Duodenal mucosa (tissue), 2 donors: ENCODE data around the gene ABCC4.

Source experiments
- H3K27ac ChIP-seq: one replicate; pipeline ENCODE4 v1.7.0; 2013; ENCODE audit warnings: low read depth, low read length
- H3K27me3 ChIP-seq, 2 donors: one replicate each; pipeline ENCODE4 v1.7.0; 2013; ENCODE audit warnings: low read length in 2 of 2, control low read depth in 1 of 2; ENCODE audit not compliant: insufficient read depth in 2 of 2, control insufficient read depth in 1 of 2
- H3K36me3 ChIP-seq, 2 donors: one replicate each; pipeline ENCODE4 v1.7.0; 2013; ENCODE audit warnings: low read length in 2 of 2, control low read depth in 1 of 2; ENCODE audit not compliant: insufficient read depth in 2 of 2, control insufficient read depth in 1 of 2
- H3K4me1 ChIP-seq, 2 donors: one replicate each; pipeline ENCODE4 v1.7.0; 2013; ENCODE audit warnings: low read length in 2 of 2, control low read depth in 1 of 2; ENCODE audit not compliant: insufficient read depth in 2 of 2, control insufficient read depth in 1 of 2
- H3K4me3 ChIP-seq, 2 donors: one replicate each; pipeline ENCODE4 v1.7.0; 2013; ENCODE audit warnings: low read length in 2 of 2, low read depth in 1 of 2
- H3K9ac ChIP-seq, 2 donors: one replicate each; pipeline ENCODE4 v1.7.0; 2013; ENCODE audit warnings: low read length in 2 of 2, low read depth in 1 of 2
- H3K9me3 ChIP-seq, 2 donors: one replicate each; pipeline ENCODE4 v1.7.0; 2013; ENCODE audit warnings: low read length in 2 of 2, control low read depth in 1 of 2; ENCODE audit not compliant: control insufficient read depth in 1 of 2

ABCC4 gene

GRCh38 chr13:95248953-95249352 lies 52.3 kb downstream of the ABCC4 start:
- no peaks in the 10 kb centered on the region for H3K9me3 ChIP-seq
- H3K9ac ChIP-seq: no peak overlapping the region
- peaks cover 19 to 20% of the 10 kb centered on the region in 2 donors for H3K4me1 ChIP-seq
- H3K27ac ChIP-seq: no peak overlapping the region
- H3K36me3 ChIP-seq: no peaks in the 10 kb centered on the region
- no peaks in the 10 kb centered on the region for H3K27me3 ChIP-seq
- H3K4me3 ChIP-seq: no peak overlapping the region

- no peak overlapping the region for H3K27ac ChIP-seq
- no peak overlapping the region for H3K4me3 ChIP-seq
- H3K36me3 ChIP-seq: no peaks in the 10 kb centered on the region
- H3K9ac ChIP-seq: no peak overlapping the region
- H3K27me3 ChIP-seq: no peaks in the 10 kb centered on the region
- peaks cover 19 to 20% of the 10 kb centered on the region in 2 donors for H3K4me1 ChIP-seq
- no peaks in the 10 kb centered on the region for H3K9me3 ChIP-seq
These were observed 53.4 kb downstream of the ABCC4 start for GRCh38 chr13:95247852-95248251.

DNA sequence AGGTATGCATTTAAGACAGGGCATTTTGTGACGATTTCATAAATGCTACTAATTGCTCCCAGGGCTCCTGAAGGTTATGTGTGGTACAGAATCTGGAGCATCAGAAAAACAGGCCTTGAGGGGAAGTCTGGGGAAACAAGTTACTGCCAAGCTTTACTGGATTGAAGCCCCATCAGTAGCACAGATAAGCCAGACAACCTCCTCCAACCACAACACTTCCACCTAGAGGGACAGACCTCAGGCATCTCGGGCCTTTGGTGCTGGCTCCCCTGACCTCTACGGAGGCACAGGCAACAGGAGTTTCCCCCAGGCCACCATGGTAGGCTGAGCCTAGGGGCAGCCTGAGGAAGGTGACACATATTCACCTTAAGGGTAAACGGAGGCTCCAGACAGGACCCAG lies 54.1 kb downstream of the ABCC4 start:
- H3K4me3 ChIP-seq: no peak overlapping the region
- no peak overlapping the region for H3K9ac ChIP-seq
- H3K36me3 ChIP-seq: no peaks in the 10 kb centered on the region
- H3K4me1 ChIP-seq: peaks cover 19 to 20% of the 10 kb centered on the region in 2 donors
- H3K27me3 ChIP-seq: no peaks in the 10 kb centered on the region
- H3K9me3 ChIP-seq: no peaks in the 10 kb centered on the region
- H3K27ac ChIP-seq: no peak overlapping the region

- peaks cover 19 to 23% of the 10 kb centered on the region in 2 donors for H3K4me1 ChIP-seq
These were observed 54.8 kb downstream of the ABCC4 start for GRCh38 chr13:95246292-95247082.

DNA sequence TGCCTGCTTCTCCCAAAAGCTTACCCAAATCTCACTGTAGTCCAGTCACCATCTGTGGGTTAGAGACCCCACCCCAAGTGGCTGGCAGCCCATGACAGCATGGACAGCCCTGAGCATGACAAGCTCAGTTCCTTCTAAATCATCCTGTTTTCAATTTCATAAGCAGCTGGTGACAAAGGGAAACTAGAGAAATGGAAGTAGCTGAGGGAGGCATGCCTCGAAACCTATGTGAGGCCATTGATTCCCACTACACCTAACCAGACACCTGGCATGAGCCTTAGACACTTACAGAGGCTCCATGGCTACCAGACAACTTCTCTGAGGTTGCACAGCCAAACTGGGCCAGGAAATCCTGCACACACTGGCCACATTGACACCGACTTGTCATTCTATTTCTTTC lies 56.2 kb downstream of the ABCC4 start:
- Histone ChIP-seq H3K27me3 (no peaks in the 10 kb centered on the region), H3K27ac (no peak overlapping the region), H3K9ac (no peak overlapping the region), H3K9me3 (no peaks in the 10 kb centered on the region), H3K36me3 (no peaks in the 10 kb centered on the region), H3K4me1 (peaks cover 14 to 25% of the 10 kb centered on the region in 2 donors), H3K4me3 (no peak overlapping the region)

More at GRCh38 chr13:95246292-95247082, 54.8 kb downstream of the ABCC4 start:
- Histone ChIP-seq H3K9ac (no peak overlapping the region), H3K27ac (no peak overlapping the region), H3K9me3 (no peaks in the 10 kb centered on the region), H3K4me3 (no peak overlapping the region), H3K36me3 (no peaks in the 10 kb centered on the region), H3K27me3 (no peaks in the 10 kb centered on the region)

DNA sequence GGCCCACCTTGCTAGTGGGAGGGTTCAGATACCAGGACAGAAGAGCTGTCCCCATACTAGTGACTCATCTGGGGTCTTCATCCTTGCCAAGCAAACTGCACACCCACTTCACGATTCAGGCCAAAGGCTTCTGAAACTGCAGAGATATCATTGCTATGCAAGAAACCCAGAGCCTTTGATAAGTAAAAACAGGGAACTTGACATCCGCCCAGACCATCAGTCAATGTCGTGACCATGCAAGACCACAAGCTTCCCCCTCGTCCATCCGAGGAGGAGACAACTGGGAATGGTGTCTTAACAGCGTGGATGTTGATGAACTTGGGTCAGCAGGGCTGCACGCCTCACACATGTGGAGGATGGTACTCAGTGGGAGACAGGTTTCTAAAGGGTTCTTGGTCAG lies 58.0 kb downstream of the ABCC4 start:
- Histone ChIP-seq H3K9me3 (no peaks in the 10 kb centered on the region), H3K36me3 (no peaks in the 10 kb centered on the region), H3K4me1 (peaks cover 14 to 20% of the 10 kb centered on the region in 2 donors), H3K27me3 (no peaks in the 10 kb centered on the region), H3K4me3 (no peak overlapping the region), H3K9ac (no peak overlapping the region), H3K27ac (no peak overlapping the region)

- Histone ChIP-seq H3K27me3 (no peaks in the 10 kb centered on the region), H3K4me1 (peaks cover 6 to 11% of the 10 kb centered on the region in 2 donors)
These were observed 59.9 kb downstream of the ABCC4 start for GRCh38 chr13:95241321-95241720.

DNA sequence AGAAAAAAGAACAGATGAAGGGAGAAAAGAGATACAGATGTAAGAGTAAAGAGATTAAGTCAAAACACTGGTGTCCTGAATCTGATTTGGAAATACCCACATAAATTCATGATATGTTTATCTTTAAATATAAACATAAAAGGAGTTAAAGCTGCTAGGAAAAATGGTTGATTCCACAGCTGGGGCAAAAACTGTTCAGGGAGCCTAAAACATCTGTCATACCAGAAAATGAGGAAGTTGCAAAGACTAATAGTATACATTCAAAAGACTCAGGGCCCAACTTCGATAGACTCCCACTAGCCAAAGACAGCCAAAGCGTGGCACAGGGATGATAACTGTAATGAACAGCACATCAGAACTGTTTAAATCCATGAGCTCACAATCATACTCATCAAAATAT lies 62.0 kb downstream of the ABCC4 start:
- peaks cover 0 to 5% of the 10 kb centered on the region in 2 donors for H3K4me1 ChIP-seq

More at GRCh38 chr13:95241321-95241720, 59.9 kb downstream of the ABCC4 start:
- no peak overlapping the region for H3K27ac ChIP-seq
- no peaks in the 10 kb centered on the region for H3K36me3 ChIP-seq
- no peaks in the 10 kb centered on the region for H3K9me3 ChIP-seq
- H3K4me3 ChIP-seq: no peak overlapping the region
- no peak overlapping the region for H3K9ac ChIP-seq

GRCh38 chr13:95237310-95237870 lies 63.9 kb downstream of the ABCC4 start:
- Histone ChIP-seq H3K9me3 (no peaks in the 10 kb centered on the region), H3K9ac (no peak overlapping the region), H3K27me3 (no peaks in the 10 kb centered on the region), H3K4me1 (peaks cover 0 to 5% of the 10 kb centered on the region in 2 donors), H3K4me3 (no peak overlapping the region), H3K27ac (no peak overlapping the region), H3K36me3 (peaks cover 0 to 3% of the 10 kb centered on the region in 2 donors)

More for the DNA sequence above, 62.0 kb downstream of the ABCC4 start:
- Histone ChIP-seq H3K9ac (no peak overlapping the region), H3K27me3 (no peaks in the 10 kb centered on the region), H3K27ac (no peak overlapping the region), H3K9me3 (no peaks in the 10 kb centered on the region), H3K4me3 (no peak overlapping the region), H3K36me3 (peaks cover 0 to 3% of the 10 kb centered on the region in 2 donors)

DNA sequence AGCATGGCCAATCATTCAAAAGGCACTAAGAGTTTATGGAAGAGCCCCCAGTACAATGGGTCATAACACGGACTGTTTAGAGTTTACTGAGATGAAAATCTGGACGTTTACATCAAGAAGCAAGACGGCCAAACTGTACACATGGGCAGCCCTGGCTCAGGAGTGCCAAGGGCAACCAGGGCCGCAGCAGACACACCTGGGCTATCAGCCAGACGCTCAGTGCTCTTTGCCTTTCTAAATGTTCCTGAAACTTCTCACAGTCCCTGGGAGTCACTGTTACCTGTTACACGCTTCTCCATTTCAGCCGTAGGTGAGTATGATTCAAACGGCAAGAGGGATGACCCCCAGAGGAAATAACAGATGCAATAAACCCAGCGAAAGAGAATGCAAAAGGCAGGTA lies 64.5 kb downstream of the ABCC4 start:
- peaks cover 0 to 4% of the 10 kb centered on the region in 2 donors for H3K4me1 ChIP-seq
- no peaks in the 10 kb centered on the region for H3K9me3 ChIP-seq
- no peak overlapping the region for H3K4me3 ChIP-seq
- H3K27me3 ChIP-seq: no peaks in the 10 kb centered on the region
- peaks cover 0 to 3% of the 10 kb centered on the region in 2 donors for H3K36me3 ChIP-seq
- H3K9ac ChIP-seq: no peak overlapping the region
- no peak overlapping the region for H3K27ac ChIP-seq
